Measurements from ENCODE around the gene CLBA1.

- TF ChIP-seq EZH2 (IDR thresholded peaks at IDR 0.05; ENCODE audit: borderline replicate concordance, low read depth, low read length): no peak
- TF ChIP-seq ZNF282 (CRISPR knock-in tag; IDR thresholded peaks at IDR 0.05): no peak
- TF ChIP-seq FOXK1 (CRISPR knock-in tag; IDR thresholded peaks at IDR 0.05; ENCODE audit: borderline replicate concordance): no peak
- no peak for TF ChIP-seq TAF1 (IDR thresholded peaks at IDR 0.05; ENCODE audit: control insufficient read depth, extremely low read depth, insufficient read depth, low read length, severe bottlenecking)
- TF ChIP-seq CBFA2T2 (conservative IDR thresholded peaks at IDR 0.05): no peak
- TF ChIP-seq POLR2AphosphoS5 (IDR thresholded peaks at IDR 0.05; ENCODE audit: control insufficient read depth, insufficient read depth, low read depth, low read length): no peak
- TF ChIP-seq ZNF408 (CRISPR knock-in tag; IDR thresholded peaks at IDR 0.05; ENCODE audit: low read depth): no peak
- TF ChIP-seq TEAD4 (IDR thresholded peaks at IDR 0.05; ENCODE audit: low read length): no peak
- no peak for TF ChIP-seq TEAD4 (CRISPR knock-in tag; IDR thresholded peaks at IDR 0.05; ENCODE audit: borderline replicate concordance)
- no peak for TF ChIP-seq CTCF (IDR thresholded peaks at IDR 0.05 in 2 of 3, conservative IDR thresholded peaks at IDR 0.05 in 1 of 3; ENCODE audit: insufficient read depth in 2 of 3, low read depth in 1 of 3, low read length in 3 of 3)
These were observed 2.3 kb upstream of the CLBA1 start for GRCh38 chr14:104983231-104983721.

Measured in K562 (cell line).